T-helper 17 cell (primary cell): ENCODE results near the gene CA6. TPM values are rescaled to one million over a fixed set of nuclear protein-coding genes. Genes with fewer than 3 reads are reported as not detected.
"Not testable (repeated sequence)": the region's sequence is repeated elsewhere in the genome, so short reads cannot be mapped to it uniquely, and the experiment has no call there.

Experiments
- ATAC-seq: fragments of 150-1000 bp; cut with Tn5 transposase; 2 replicates; pipeline ENCODE4 v1.10.0; 2021; ENCODE audit warnings: mild to moderate bottlenecking, moderate library complexity
- DNase-seq, 3 donors: peaks; one replicate each; pipeline versions ENCODE4 v3.0.0 to v3.0.0-alpha.2; 2020 to 2021
- H3K9me3 ChIP-seq: one replicate; pipeline ENCODE4 v1.7.0; 2013; ENCODE audit warnings: low read length, mild to moderate bottlenecking; ENCODE audit not compliant: control insufficient read depth, poor library complexity, severe bottlenecking
- H3K27ac Mint-ChIP-seq: one replicate; pipeline ENCODE4 v1.8.0; 2022; ENCODE audit warnings: mild to moderate bottlenecking, moderate library complexity, mixed read lengths
- H3K27me3 Mint-ChIP-seq: one replicate; pipeline ENCODE4 v1.8.0; 2022; ENCODE audit warnings: mixed read lengths
- H3K36me3 Mint-ChIP-seq: one replicate; pipeline ENCODE4 v1.8.0; 2022; ENCODE audit warnings: low read depth, mixed read lengths
- H3K4me1 Mint-ChIP-seq: one replicate; pipeline ENCODE4 v1.8.0; 2022; ENCODE audit warnings: mild to moderate bottlenecking, mixed read lengths
- H3K4me3 Mint-ChIP-seq: one replicate; pipeline ENCODE4 v1.8.0; 2022; ENCODE audit warnings: mild to moderate bottlenecking, moderate library complexity, mixed read lengths
- total RNA-seq, 4 donors: library from RNA in 2 of 4; stranded (reverse) in 2 of 4; gene quantifications; one replicate each; pipeline ENCODE4 v1.2.3 and lab custom pipeline; 2022 to 2026

The CA6 gene
- total RNA-seq, 2 donors from 2014 or later: 1.6 TPM; not detected in 1

GRCh38 chr1:8986814-8987190 is 41.1 kb downstream of the CA6 start:
- peaks cover 23% of the 10 kb centered on the region for H3K4me1 Mint-ChIP-seq
- peak overlapping the region; percentile 73 for H3K4me3 Mint-ChIP-seq
- no peaks in the 10 kb centered on the region for H3K27me3 Mint-ChIP-seq
- H3K27ac Mint-ChIP-seq: peak overlapping the region; percentile 94
- ATAC-seq: no peak
- H3K9me3 ChIP-seq: no peaks in the 10 kb centered on the region
- DNase-seq: no peak
- H3K36me3 Mint-ChIP-seq: no peaks in the 10 kb centered on the region

GRCh38 chr1:8987881-8988617 is 42.4 kb downstream of the CA6 start:
- Mint-ChIP-seq H3K27me3 (no peaks in the 10 kb centered on the region), H3K4me3 (peak overlapping the region; percentile 19), H3K4me1 (peaks cover 23% of the 10 kb centered on the region), H3K36me3 (no peaks in the 10 kb centered on the region), H3K27ac (no peak overlapping the region)
- ATAC-seq (peak; percentile 84), DNase-seq (peak; percentile 44 to 63 (median 46))
- H3K9me3 ChIP-seq: no peaks in the 10 kb centered on the region

DNA sequence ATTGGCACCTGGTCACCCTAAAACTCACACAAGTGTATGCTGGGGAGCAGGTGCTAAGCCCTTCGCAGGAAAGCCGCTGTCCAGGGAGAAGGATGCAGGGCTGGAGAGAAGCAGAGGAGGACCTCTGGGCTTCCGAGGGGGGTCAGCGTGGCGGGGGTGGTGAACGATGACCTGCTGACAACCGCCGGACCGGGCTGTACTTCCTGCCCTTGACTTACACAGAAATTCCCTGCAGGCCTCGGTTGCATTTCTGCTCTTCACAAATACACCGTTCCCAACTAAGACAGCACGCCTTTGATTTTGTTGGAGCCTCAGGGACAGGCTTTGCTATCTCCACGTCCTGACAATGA is 42.9 kb downstream of the CA6 start:
- H3K36me3 Mint-ChIP-seq: no peaks in the 10 kb centered on the region
- no peak for ATAC-seq
- H3K9me3 ChIP-seq: no peaks in the 10 kb centered on the region
- no peak for DNase-seq
- H3K4me3 Mint-ChIP-seq: no peak overlapping the region
- H3K27me3 Mint-ChIP-seq: no peaks in the 10 kb centered on the region
- no peak overlapping the region for H3K27ac Mint-ChIP-seq
- peaks cover 22% of the 10 kb centered on the region for H3K4me1 Mint-ChIP-seq

DNA sequence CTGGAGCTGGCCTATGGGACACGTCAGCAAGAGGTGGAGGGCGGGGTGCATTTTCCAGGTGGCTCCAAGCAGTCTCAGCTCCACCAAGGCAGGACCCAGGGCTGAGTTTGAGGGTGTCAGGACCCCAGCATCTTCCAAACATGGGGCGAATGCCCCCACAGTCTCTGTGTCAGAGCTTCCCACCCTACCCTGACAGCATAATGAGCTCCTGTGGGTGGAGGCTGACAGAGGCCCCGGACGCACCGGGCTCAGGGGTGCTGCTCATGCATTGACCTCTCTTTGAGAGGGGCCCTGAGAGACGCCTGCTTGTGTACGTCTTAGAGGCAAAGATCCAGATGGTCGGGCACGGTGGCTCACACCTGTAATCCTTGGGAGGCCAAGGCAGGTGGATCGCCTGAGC is 43.4 kb downstream of the CA6 start:
- ATAC-seq (no peak), DNase-seq (no peak)
- H3K27ac Mint-ChIP-seq: no peak overlapping the region
- H3K9me3 ChIP-seq: no peaks in the 10 kb centered on the region
- H3K27me3 Mint-ChIP-seq: no peaks in the 10 kb centered on the region
- no peaks in the 10 kb centered on the region for H3K36me3 Mint-ChIP-seq
- H3K4me3 Mint-ChIP-seq: no peak overlapping the region
- peaks cover 20% of the 10 kb centered on the region for H3K4me1 Mint-ChIP-seq

DNA sequence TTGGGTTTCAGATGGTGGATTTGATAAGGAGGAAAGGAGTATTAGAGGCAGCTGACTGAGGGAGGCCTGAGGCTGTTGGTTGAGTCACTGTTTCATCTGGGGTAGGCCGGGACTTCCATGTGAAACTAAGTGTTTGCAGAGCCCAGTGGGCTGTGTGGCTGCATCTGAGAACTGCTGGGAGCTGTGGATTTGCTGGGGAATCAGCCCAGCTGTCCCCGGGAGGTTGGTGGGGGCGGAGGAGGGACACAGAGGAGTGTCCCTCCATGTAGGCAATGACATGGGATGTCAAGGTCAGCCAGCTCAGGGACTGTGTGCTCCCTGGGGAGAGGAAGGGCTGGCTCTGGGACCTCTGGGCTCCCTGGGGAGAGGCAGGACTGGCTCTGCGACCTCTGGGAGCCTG is 44.2 kb downstream of the CA6 start:
- H3K27me3 Mint-ChIP-seq: no peaks in the 10 kb centered on the region
- peaks cover 16% of the 10 kb centered on the region for H3K4me1 Mint-ChIP-seq
- H3K36me3 Mint-ChIP-seq: no peaks in the 10 kb centered on the region
- ATAC-seq (no peak), DNase-seq (no peak)
- H3K9me3 ChIP-seq: no peaks in the 10 kb centered on the region
- H3K27ac Mint-ChIP-seq: no peak overlapping the region
- no peak overlapping the region for H3K4me3 Mint-ChIP-seq

DNA sequence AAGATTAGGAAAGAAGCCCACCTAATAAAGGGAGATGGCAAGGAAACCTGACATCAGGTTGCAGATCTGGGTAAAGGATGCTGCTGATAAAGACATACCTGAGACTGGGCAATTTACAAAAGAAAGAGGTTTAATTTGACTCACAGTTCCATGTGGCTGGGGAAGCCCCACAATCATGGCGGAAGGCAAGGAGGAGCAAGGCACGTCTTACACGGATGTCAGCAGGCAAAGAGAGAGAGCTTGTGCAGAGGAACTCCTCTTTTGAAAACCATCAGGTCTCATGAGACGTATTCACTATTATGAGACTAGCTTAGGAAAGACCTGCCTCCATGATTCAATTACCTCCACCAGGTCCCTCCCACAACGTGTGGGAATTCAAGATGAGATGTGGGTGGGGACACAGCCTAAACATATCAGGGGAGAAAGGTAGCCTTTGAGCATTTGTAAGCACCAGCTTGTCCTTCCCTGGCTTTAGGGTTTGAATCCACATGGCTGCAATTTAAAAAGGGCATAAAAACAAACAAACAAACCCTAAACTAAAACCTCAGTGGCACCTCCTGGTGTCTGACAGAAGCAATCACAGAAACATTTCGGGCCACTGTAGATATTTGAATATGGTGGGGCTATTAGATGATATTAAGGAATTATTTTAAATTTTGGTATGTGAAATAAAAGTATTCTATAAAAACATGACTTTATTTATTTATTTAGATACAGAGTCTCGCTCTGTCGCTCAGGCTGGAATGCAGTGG is 47.4 kb downstream of the CA6 start:
- no peak overlapping the region for H3K27ac Mint-ChIP-seq
- ATAC-seq: no peak

DNA sequence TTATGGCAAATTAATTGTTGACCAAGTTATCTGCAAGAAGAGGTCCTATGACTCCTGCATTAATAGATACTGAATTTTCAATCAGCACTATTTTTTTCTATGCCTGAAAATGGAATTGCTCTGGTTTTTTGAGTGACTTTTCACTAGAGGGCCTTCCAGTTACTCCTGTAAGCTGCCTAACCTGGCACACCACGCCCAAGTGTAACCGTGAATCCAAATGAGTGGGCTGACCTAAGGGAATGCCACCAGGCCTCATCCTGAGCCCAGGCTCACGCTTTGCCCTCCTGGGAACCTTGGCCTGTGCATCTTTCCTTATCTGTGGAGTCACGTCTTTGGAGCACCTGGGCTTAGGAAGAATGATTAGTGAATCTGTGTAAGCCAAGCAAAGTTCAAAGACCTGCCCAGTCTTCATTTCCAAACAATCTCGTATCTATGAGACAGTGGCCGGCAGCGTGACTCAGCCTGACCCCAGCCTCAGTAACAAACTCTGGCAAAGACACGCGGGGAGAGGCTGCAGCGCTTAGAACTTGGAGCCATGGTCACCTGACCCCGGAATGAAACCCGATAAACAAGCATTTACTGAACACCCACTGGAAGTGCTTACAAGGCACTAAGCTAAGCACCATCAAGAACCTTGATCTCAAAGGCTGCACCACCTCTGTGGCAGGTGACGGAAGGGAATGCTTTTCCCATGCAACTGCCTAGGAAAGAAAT is 48.5 kb downstream of the CA6 start:
- not testable (repeated sequence) for H3K36me3 Mint-ChIP-seq, H3K27me3 Mint-ChIP-seq, DNase-seq, H3K27ac Mint-ChIP-seq, H3K9me3 ChIP-seq, ATAC-seq, H3K4me1 Mint-ChIP-seq, H3K4me3 Mint-ChIP-seq

More for the DNA sequence above, 47.4 kb downstream of the CA6 start:
- no peaks in the 10 kb centered on the region for H3K36me3 Mint-ChIP-seq
- H3K9me3 ChIP-seq: no peaks in the 10 kb centered on the region
- H3K4me3 Mint-ChIP-seq: no peak overlapping the region
- no peaks in the 10 kb centered on the region for H3K27me3 Mint-ChIP-seq
- DNase-seq: no peak
- H3K4me1 Mint-ChIP-seq: peaks cover 4% of the 10 kb centered on the region

DNA sequence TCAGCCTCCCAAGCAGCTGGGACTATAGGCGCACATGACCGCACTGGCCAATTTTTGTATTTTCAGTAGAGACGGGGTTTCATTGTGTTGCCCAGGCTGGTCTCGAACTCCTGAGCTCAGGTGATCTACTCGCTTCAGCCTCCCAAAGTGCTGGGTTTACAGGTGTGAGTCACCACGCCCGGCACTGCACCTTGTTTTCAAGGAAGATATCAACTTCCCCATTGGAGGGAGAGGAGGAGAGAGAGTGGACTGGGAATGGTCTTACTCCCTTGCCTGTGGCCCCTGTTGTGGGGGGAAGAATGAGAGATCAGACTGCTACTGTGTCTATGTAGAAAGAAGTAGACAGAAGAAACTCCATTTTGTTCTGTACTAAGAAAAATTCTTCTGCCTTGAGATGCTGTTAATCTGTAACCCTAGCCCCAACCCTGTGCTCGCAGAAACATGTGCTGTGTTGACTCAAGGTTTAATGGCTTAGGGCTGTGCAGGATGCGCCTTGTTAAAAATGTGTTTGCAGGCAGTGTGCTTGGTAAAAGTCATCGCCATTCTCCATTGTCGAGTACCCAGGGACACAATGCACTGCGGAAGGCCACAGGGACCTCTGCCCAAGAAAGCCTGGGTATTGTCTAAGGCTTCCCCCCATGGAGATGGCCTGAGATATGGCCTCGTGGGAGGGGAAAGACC is 56.0 kb downstream of the CA6 start:
- not testable (repeated sequence) for DNase-seq, H3K27ac Mint-ChIP-seq, H3K4me1 Mint-ChIP-seq, ATAC-seq, H3K9me3 ChIP-seq, H3K36me3 Mint-ChIP-seq, H3K27me3 Mint-ChIP-seq, H3K4me3 Mint-ChIP-seq

- H3K27me3 Mint-ChIP-seq, ATAC-seq, H3K4me1 Mint-ChIP-seq, H3K4me3 Mint-ChIP-seq, H3K27ac Mint-ChIP-seq, H3K9me3 ChIP-seq, H3K36me3 Mint-ChIP-seq, DNase-seq: not testable (repeated sequence)
Observed at GRCh38 chr1:9002215-9002560, 56.5 kb downstream of the CA6 start.

DNA sequence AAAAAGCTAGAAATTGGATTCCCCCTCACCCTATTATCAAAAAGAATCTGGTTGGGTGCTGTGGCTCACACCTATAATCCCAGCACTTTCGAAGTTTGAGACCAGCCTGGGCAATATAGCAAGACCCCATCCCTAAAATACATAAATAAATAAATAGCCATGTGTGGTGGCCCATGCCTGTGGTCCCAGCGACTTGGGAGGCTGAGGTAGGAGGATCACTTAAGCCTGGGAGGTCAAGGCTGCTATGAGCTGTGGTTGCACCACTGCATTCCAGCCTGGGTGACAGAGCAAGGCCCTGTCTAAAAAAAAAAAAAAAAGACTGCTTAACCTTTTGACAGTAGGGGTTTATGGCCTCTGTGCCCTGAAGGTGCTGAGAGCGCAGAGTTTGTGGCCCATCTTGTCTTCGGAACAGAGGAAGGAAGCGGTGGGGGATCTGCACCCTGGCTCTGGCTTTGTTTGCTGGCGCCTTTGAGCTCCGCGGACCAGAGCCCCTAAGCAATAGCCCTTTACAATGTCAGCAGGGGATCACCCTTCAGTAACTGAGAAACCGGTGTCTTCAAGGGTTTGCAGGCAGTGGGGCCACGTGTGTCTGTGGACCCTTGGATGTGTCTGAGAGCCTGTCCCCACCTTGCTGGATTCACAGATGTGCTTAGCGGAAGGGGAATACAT is 58.5 kb downstream of the CA6 start:
- H3K4me1 Mint-ChIP-seq: peaks cover 2% of the 10 kb centered on the region
- no peak overlapping the region for H3K27ac Mint-ChIP-seq
- H3K9me3 ChIP-seq: no peaks in the 10 kb centered on the region
- H3K4me3 Mint-ChIP-seq: no peak overlapping the region
- no peak for DNase-seq
- no peaks in the 10 kb centered on the region for H3K27me3 Mint-ChIP-seq
- no peaks in the 10 kb centered on the region for H3K36me3 Mint-ChIP-seq
- ATAC-seq: no peak

DNA sequence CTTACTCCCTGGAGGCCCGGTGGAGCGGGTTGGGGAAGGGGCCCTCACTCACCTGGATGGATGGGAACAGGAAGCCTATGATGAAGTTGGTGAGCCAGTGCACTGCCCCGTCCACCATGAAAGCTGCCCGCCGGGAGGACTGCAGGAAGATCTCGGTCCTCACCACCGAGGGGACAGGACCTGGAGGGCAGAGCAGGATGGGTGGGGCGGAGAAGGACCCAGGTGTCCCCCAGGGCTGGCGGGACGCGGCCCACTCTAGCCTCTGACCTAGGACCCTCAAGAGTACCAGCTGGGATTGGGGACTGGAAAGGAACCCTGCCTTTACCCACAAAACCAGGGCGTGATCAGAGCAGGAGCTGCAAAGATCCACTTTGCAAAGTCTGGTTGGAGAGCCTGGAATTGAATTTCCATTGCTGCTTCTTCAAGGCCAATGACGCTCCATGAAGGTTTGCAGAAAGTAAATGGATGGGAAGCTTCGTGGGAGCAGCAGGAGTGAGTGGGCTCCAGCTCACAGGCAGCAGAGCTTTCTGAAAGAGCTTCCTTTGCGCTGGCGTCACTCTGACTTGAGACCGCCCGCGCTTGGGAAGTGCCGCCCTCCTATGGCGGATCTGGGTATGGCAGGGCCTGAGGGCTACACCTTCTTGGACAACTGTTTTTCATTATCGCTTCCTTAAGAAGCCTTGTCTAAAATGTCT is 59.2 kb downstream of the CA6 start:
- Mint-ChIP-seq H3K4me1 (peaks cover 2% of the 10 kb centered on the region), H3K36me3 (no peaks in the 10 kb centered on the region), H3K27me3 (no peaks in the 10 kb centered on the region), H3K4me3 (no peak overlapping the region), H3K27ac (no peak overlapping the region)
- no peaks in the 10 kb centered on the region for H3K9me3 ChIP-seq
- ATAC-seq: peak; percentile 96
- peak; percentile 44 to 82 (median 53) for DNase-seq

- no peaks in the 10 kb centered on the region for H3K9me3 ChIP-seq
- no peak for ATAC-seq
- peaks cover 2% of the 10 kb centered on the region for H3K4me1 Mint-ChIP-seq
- no peaks in the 10 kb centered on the region for H3K36me3 Mint-ChIP-seq
- H3K4me3 Mint-ChIP-seq: no peak overlapping the region
- DNase-seq: no peak
- no peak overlapping the region for H3K27ac Mint-ChIP-seq
- H3K27me3 Mint-ChIP-seq: peaks cover 1% of the 10 kb centered on the region
Observed at GRCh38 chr1:9005395-9005708, 59.7 kb downstream of the CA6 start.
